ENCODE data around the gene ANKRD63. TPM values are rescaled to one million over a fixed set of nuclear protein-coding genes. Genes with fewer than 3 reads are reported as not detected.

The ANKRD63 gene
- total RNA-seq, 1 experiment from 2014 or later, result 1.2 TPM

DNA sequence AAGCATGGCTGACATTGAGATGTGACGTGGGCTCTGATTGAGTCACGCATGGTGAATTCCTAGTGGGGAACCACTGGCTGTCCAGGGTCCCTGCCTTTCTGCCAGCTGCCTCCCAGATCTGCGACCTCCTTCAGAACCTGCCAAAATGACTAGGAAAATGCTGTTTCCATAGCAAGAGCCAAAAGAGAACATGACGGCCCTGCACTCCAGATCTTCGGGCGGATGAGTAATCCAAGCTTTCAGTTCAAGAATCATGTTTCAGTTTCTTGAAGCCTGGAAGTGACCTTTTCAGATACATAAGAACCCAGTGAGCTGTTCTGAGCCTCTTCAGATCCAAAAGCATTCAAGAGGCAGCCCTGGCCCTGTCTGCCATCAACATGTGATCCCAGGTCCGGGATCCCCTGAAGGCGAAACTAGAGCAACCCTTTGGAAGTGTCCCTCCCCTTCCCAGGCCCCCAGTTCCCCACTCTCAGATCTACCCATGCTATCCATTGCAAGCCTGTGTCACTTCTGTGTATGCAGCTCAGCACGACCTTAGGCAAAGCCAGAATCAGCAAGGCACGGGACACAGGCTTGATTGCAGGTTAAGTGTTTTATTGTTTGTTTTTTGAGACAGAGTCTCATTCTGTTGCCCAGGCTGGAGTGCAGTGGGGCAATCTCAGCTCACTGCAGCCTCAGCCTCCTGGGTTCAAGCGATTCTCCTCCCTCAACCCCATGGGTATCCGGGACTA is 19.7 kb downstream of the ANKRD63 start:
- DNase-seq (no peak), ATAC-seq (no peak)
- Histone ChIP-seq H3K4me2 (ENCODE audit: low read length) (no peak overlapping the region), H3K36me3 (ENCODE audit: low read depth, low read length) (peaks cover under 1% of the 10 kb centered on the region; the same call in 1 of the 2 replicates), H3K9ac (ENCODE audit: low read length) (no peak overlapping the region), H3K4me3 (ENCODE audit: low read length) (no peak overlapping the region), H3K4me1 (ENCODE audit: insufficient read depth, low read length) (peaks cover 21% of the 10 kb centered on the region), H3K27ac (ENCODE audit: low read length) (no peak overlapping the region), H4K20me1 (ENCODE audit: low read length) (no peaks in the 10 kb centered on the region), H3K9me2 (replicated peaks; ENCODE audit: low read length) (no peaks in the 10 kb centered on the region), H3K9me3 (ENCODE audit: low read length) (no peaks in the 10 kb centered on the region), H3K79me2 (ENCODE audit: low read length) (no peaks in the 10 kb centered on the region), H2AFZ (ENCODE audit: low read length) (no peak overlapping the region), H3K27me3 (ENCODE audit: low read length) (no peaks in the 10 kb centered on the region), H3F3A (ENCODE audit: low read length, unreplicated experiment) (no peaks in the 10 kb centered on the region)
- ChIA-PET POLR2A (ENCODE audit: unreplicated experiment) (no interaction called here), CTCF (interaction anchor here (0.6 kb wide), 1 partner anchor 46 kb away, joined by 3 read pairs; no protein-coding TSS in a partner anchor)
- TF ChIP-seq, protein P1, sequence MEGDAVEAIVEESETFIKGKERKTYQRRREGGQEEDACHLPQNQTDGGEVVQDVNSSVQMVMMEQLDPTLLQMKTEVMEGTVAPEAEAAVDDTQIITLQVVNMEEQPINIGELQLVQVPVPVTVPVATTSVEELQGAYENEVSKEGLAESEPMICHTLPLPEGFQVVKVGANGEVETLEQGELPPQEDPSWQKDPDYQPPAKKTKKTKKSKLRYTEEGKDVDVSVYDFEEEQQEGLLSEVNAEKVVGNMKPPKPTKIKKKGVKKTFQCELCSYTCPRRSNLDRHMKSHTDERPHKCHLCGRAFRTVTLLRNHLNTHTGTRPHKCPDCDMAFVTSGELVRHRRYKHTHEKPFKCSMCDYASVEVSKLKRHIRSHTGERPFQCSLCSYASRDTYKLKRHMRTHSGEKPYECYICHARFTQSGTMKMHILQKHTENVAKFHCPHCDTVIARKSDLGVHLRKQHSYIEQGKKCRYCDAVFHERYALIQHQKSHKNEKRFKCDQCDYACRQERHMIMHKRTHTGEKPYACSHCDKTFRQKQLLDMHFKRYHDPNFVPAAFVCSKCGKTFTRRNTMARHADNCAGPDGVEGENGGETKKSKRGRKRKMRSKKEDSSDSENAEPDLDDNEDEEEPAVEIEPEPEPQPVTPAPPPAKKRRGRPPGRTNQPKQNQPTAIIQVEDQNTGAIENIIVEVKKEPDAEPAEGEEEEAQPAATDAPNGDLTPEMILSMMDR (conservative IDR thresholded peaks at IDR 0.05; ENCODE audit: low read depth, low read length), result no peak
- TF ChIP-seq EZH2 (IDR thresholded peaks at IDR 0.05; ENCODE audit: low read length, unreplicated experiment), result no peak
- intact Hi-C loops (cut with micrococcal nuclease), result no loop called here
- BruUV-seq (replicated peaks), result no TSS peak

DNA sequence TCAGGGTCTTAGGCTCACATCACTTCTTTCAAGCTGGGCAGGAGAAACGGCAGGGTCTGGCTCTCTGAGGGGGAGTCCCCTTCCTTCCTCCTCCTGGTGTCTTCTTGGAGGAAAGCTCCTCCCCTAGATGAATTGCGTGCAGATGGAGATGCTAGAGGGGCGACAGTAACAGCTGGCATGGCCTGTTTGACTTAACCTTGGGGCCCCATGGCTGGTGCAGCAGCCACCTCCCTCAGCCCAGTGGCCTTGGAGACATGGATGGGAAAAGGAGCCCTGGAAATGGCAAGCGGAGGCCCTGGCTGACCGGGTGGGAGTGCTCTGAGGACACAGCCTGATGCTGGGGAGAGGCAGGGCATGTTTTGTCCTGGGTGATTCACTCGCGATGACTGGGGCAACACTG is 23.8 kb downstream of the ANKRD63 start:
- BruUV-seq (replicated peaks), result no TSS peak
- no peak overlapping the region for H2AFZ ChIP-seq (ENCODE audit: low read length)
- H3K27me3 ChIP-seq (ENCODE audit: low read length), result no peaks in the 10 kb centered on the region
- DNase-seq, result no peak
- no peak for ATAC-seq
- no peaks in the 10 kb centered on the region for H3K36me3 ChIP-seq (ENCODE audit: low read depth, low read length)
- H3K9me2 ChIP-seq (replicated peaks; ENCODE audit: low read length), result no peaks in the 10 kb centered on the region
- H3K4me2 ChIP-seq (ENCODE audit: low read length), result no peak overlapping the region
- no peaks in the 10 kb centered on the region for H4K20me1 ChIP-seq (ENCODE audit: low read length)
- ChIA-PET CTCF (no interaction called here), POLR2A (ENCODE audit: unreplicated experiment) (no interaction called here)
- no peak overlapping the region for H3K9ac ChIP-seq (ENCODE audit: low read length)
- H3F3A ChIP-seq (ENCODE audit: low read length, unreplicated experiment), result no peaks in the 10 kb centered on the region
- intact Hi-C loops (cut with micrococcal nuclease), result no loop called here
- no peak overlapping the region for H3K4me3 ChIP-seq (ENCODE audit: low read length)
- no peak overlapping the region for H3K27ac ChIP-seq (ENCODE audit: low read length)
- peaks cover 9% of the 10 kb centered on the region; the same call in 1 of the 2 replicates for H3K79me2 ChIP-seq (ENCODE audit: low read length)
- TF ChIP-seq, protein P1 (conservative IDR thresholded peaks at IDR 0.05; ENCODE audit: low read depth, low read length), result no peak
- TF ChIP-seq EZH2phosphoT487 (IDR thresholded peaks at IDR 0.05; ENCODE audit: borderline replicate concordance, low read length) (no peak), EZH2 (IDR thresholded peaks at IDR 0.05; ENCODE audit: low read length, unreplicated experiment) (no peak)
- H3K4me1 ChIP-seq (ENCODE audit: insufficient read depth, low read length), result peaks cover 4% of the 10 kb centered on the region; the same call in 1 of the 2 replicates
- no peaks in the 10 kb centered on the region for H3K9me3 ChIP-seq (ENCODE audit: low read length)

DNA sequence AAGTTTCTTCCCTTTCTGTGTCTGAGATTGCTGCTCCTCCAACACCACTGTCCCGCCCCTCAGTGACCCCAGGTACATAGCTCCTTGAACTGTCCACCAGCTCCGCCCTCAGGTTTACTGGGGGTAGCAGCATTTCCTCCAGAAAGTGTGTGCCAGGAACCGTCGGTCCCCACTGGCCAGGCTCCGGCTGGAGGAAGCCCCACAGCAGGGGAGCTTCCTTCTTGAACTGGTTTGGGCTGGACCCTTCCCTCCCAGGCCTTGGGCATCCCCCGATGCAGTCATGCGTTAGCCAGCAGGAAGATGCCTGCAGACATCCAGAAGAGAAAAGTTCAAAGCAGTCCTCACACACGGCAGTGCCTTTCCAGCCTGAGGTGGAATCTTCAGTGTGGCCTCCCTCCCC is 24.3 kb downstream of the ANKRD63 start:
- ATAC-seq, result no peak
- no peaks in the 10 kb centered on the region for H3K9me3 ChIP-seq (ENCODE audit: low read length)
- no peaks in the 10 kb centered on the region for H3K36me3 ChIP-seq (ENCODE audit: low read depth, low read length)
- H3K27me3 ChIP-seq (ENCODE audit: low read length), result no peaks in the 10 kb centered on the region
- no TSS peak for BruUV-seq (replicated peaks)
- H3K4me3 ChIP-seq (ENCODE audit: low read length), result no peak overlapping the region
- ChIA-PET CTCF (no interaction called here), POLR2A (ENCODE audit: unreplicated experiment) (no interaction called here)
- H3K4me2 ChIP-seq (ENCODE audit: low read length), result no peak overlapping the region
- peaks cover 14% of the 10 kb centered on the region for H3K79me2 ChIP-seq (ENCODE audit: low read length)
- H3F3A ChIP-seq (ENCODE audit: low read length, unreplicated experiment), result no peaks in the 10 kb centered on the region
- no peak overlapping the region for H3K9ac ChIP-seq (ENCODE audit: low read length)
- H4K20me1 ChIP-seq (ENCODE audit: low read length), result no peaks in the 10 kb centered on the region
- TF ChIP-seq, protein P1 (conservative IDR thresholded peaks at IDR 0.05; ENCODE audit: low read depth, low read length), result no peak
- TF ChIP-seq EZH2 (IDR thresholded peaks at IDR 0.05; ENCODE audit: low read length, unreplicated experiment), result no peak
- no peak for TF ChIP-seq EZH2phosphoT487 (IDR thresholded peaks at IDR 0.05; ENCODE audit: borderline replicate concordance, low read length)
- H3K9me2 ChIP-seq (replicated peaks; ENCODE audit: low read length), result no peaks in the 10 kb centered on the region
- intact Hi-C loops (cut with micrococcal nuclease), result no loop called here
- H2AFZ ChIP-seq (ENCODE audit: low read length), result no peak overlapping the region
- peaks cover 9% of the 10 kb centered on the region; the same call in 1 of the 2 replicates for H3K4me1 ChIP-seq (ENCODE audit: insufficient read depth, low read length)
- no peak for DNase-seq
- no peak overlapping the region for H3K27ac ChIP-seq (ENCODE audit: low read length)
